GM12801 (cell line): ENCODE data around the gene SMIM10L2A.

Source experiments
- TF ChIP-seq, protein P1 (sequence below): IDR thresholded peaks from one replicate; pipeline ENCODE4 v1.5.1; 2011; ENCODE audit warnings: control low read depth; ENCODE audit not compliant: insufficient read length; ENCODE audit errors: extremely low read depth

Gene SMIM10L2A

GRCh38 chrX:135425026-135425965, 3.6 kb downstream of the SMIM10L2A start:
- TF ChIP-seq, protein P1, sequence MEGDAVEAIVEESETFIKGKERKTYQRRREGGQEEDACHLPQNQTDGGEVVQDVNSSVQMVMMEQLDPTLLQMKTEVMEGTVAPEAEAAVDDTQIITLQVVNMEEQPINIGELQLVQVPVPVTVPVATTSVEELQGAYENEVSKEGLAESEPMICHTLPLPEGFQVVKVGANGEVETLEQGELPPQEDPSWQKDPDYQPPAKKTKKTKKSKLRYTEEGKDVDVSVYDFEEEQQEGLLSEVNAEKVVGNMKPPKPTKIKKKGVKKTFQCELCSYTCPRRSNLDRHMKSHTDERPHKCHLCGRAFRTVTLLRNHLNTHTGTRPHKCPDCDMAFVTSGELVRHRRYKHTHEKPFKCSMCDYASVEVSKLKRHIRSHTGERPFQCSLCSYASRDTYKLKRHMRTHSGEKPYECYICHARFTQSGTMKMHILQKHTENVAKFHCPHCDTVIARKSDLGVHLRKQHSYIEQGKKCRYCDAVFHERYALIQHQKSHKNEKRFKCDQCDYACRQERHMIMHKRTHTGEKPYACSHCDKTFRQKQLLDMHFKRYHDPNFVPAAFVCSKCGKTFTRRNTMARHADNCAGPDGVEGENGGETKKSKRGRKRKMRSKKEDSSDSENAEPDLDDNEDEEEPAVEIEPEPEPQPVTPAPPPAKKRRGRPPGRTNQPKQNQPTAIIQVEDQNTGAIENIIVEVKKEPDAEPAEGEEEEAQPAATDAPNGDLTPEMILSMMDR = no peak

DNA sequence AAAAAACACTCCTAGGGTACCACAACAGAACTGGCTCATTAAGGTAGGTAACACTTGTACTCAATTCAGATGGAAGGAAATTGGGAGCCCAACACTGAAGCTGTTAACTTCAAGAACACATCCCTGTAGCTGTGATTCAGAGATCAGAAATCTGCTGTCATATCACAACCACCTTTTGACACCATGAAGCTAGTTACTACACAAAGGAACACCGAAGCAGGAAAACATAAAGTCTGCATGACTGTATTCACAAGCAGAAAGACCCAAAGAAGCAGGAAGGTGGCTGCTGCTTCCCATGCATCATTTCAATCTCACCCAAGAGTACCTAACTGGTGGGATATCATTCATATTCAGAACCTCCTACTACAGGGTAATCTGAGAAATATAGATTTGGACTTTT, 7.7 kb downstream of the SMIM10L2A start:
- TF ChIP-seq, protein P1 = no peak

GRCh38 chrX:135431886-135432285, 10.1 kb downstream of the SMIM10L2A start:
- TF ChIP-seq, protein P1 = no peak

DNA sequence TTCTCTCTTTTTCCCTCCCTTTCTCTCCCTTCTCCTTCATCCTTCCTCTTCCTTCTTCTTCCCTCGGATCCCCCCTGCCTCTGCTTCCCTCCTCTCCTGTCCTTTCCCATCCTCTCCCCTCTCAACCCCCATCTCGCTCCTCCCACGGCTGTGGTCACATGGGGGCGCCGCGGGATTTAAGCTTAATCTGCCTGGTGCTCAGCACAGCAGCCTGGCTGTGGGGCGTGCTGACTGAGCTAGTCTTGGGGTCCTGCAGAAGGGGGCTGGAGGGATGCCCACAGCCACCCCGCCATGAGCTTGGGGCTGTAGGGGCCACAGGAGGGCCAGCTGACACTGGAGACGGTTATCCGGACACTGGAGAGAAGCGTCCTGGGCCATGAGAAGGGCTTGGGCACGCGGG, 10.7 kb downstream of the SMIM10L2A start:
- TF ChIP-seq, protein P1 = no peak

GRCh38 chrX:135432881-135433521, 11.3 kb downstream of the SMIM10L2A start:
- TF ChIP-seq, protein P1 = no peak

- TF ChIP-seq, protein P1 = no peak
Measured at GRCh38 chrX:135433531-135434257, 11.9 kb downstream of the SMIM10L2A start.

DNA sequence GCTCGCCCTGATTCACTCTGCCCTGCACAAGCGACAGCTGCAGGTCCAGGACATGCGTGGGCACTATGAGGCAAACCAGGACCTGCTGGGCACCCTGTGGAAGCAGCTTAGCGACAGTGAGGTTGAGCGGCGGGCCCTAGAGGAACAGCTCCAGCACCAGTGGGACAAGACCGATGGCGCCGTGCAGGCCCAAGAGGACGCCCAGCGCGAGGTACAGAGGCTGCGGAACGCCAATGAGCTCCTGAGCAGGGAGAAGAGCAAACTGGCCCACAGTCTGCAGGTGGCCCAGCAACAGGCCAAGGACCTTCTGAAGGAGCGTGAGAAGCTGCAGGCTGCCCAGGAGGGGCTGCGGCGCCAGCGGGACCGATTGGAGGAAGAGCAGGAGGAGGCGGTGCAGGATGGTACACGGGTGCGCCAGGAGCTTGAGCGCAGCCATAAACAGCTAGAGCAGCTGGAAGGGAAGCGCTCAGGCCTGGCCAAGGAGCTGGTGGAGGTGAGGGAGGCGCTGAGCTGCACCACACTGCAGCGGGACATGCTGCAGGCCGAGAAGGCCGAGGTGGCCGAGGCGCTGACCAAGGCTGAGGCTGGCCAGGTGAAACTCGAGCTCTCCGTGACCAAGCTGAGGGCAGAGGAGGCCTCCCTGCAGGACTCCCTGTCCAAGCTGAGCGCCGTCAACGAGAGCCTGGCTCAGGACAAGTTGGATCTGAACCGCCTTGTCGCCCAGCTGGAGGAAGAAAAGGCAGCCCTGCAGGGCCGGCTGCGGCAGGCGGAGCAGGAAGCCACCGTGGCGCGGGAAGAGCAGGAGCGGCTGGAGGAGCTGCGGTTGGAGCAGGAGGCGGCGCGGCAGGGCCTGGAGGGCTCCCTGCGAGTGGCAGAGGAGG, 12.8 kb downstream of the SMIM10L2A start:
- TF ChIP-seq, protein P1 = no peak
